Lung (tissue), 12 donors: ENCODE results near the gene GLDN. TPM values are rescaled to one million over a fixed set of nuclear protein-coding genes. Genes with fewer than 3 reads are reported as not detected.

Experiments
- ATAC-seq: fragments of 200-7000 bp; cut with Tn5 transposase; one replicate; pipeline ENCODE4 v1.9.1; 2020; ENCODE audit warnings: moderate number of reproducible peaks; ENCODE audit not compliant: insufficient read depth, low FRiP score
- DNase-seq, 3 donors: peaks; one replicate each; pipeline ENCODE4 v3.0.0-alpha.2; 2013 to 2017
- H3K27ac ChIP-seq, 2 donors: one replicate each; pipeline ENCODE4 v1.5.1; 2013; ENCODE audit warnings: mild to moderate bottlenecking in 2 of 2, moderate library complexity in 2 of 2, control low read depth in 1 of 2, inconsistent platforms in 1 of 2, low read depth in 1 of 2, low read length in 1 of 2
- H3K27me3 ChIP-seq, 3 donors: one replicate each; pipeline ENCODE4 v1.5.1; 2013; ENCODE audit warnings: low read length in 2 of 3; ENCODE audit not compliant: control insufficient read depth in 3 of 3, insufficient read depth in 3 of 3
- H3K36me3 ChIP-seq, 4 donors: one replicate each; pipeline ENCODE4 v1.5.1; 2013; ENCODE audit warnings: low read length in 4 of 4, mild to moderate bottlenecking in 1 of 4, moderate library complexity in 1 of 4; ENCODE audit not compliant: control insufficient read depth in 4 of 4, insufficient read depth in 4 of 4
- H3K4me1 ChIP-seq, 5 donors: one replicate each; pipeline ENCODE4 v1.5.1; 2013; ENCODE audit warnings: low read length in 5 of 5, mild to moderate bottlenecking in 2 of 5, moderate library complexity in 1 of 5; ENCODE audit not compliant: control insufficient read depth in 5 of 5, insufficient read depth in 5 of 5
- H3K4me3 ChIP-seq: one replicate; pipeline ENCODE4 v1.5.1; 2013; ENCODE audit warnings: mild to moderate bottlenecking, control low read depth, moderate library complexity
- H3K9ac ChIP-seq, 2 donors: one replicate each; pipeline ENCODE4 v1.5.1; 2013; ENCODE audit warnings: low read length in 2 of 2, control low read depth in 1 of 2; ENCODE audit not compliant: insufficient read depth in 1 of 2
- H3K9me3 ChIP-seq, 4 donors: one replicate each; pipeline ENCODE4 v1.5.1; 2013; ENCODE audit warnings: low read length in 3 of 4, mild to moderate bottlenecking in 1 of 4, moderate library complexity in 1 of 4; ENCODE audit not compliant: control insufficient read depth in 4 of 4, insufficient read depth in 3 of 4
- WGBS, 2 donors: extraction: QIAGEN DNeasy Blood & Tissue Kit; methylation state at CpG; one replicate each; pipeline ENCODE4 v1.1.7; 2013; 5-methylcytosine and 5-hydroxymethylcytosine counted together
- polyA plus RNA-seq, 2 donors: library from polyadenylated mRNA; stranded (reverse); fragments of 200-250 nt; gene quantifications; one replicate each; pipeline ENCODE4 v1.2.1, GENCODE V29; 2013
- total RNA-seq, 2 donors: library from RNA; depleted of rRNA in 1 of 2; stranded (reverse); fragments of >200 nt in 1 of 2; gene quantifications; one replicate each; pipeline ENCODE4 v1.2.1, GENCODE V29; 2014 to 2021
- TF ChIP-seq, protein P1 (sequence below): IDR thresholded peaks from 2 replicates; pipeline ENCODE4 v1.5.1; 2012; ENCODE audit warnings: mild to moderate bottlenecking; ENCODE audit errors: control extremely low read depth, extremely low read depth
- donor health status: control.
- donor health status: control.
- donor health status: Bipolar disorder and iron deficiency.
- donor health status: healthy.
- donor health status: DM: yes; HTN: yes; CAD: no.

GLDN gene
- total and polyA plus RNA-seq, 4 donors: 0.82 to 75.8 (median 8.4) TPM

DNA sequence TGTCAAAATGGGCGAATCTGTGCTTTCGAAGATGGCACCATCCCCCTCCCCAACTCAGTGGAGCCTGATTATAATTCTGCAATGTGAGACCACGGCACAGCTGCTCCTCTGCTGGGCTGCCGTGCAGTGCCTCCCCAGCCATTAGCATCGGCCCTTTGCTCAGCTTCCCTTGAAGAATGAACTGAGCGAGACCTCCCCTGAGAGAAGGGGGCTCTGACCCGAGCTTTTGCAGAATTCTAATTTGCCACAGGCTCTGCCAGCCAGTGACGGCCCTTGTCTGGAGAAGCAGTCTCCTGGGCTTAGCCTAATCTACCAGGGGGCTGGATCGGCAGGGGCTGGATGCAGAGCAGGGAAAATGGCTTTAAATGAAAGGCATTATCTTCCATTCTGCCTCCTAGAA is 57.2 kb downstream of the GLDN start:
- no peak overlapping the region for H3K9ac ChIP-seq
- WGBS, 2 donors: 75 to 79% methylated on average over 9 of the region's 9 CpGs
- no peak overlapping the region for H3K4me3 ChIP-seq
- H3K9me3 ChIP-seq: no peaks in the 10 kb centered on the region
- no peaks in the 10 kb centered on the region for H3K4me1 ChIP-seq
- TF ChIP-seq, protein P1, sequence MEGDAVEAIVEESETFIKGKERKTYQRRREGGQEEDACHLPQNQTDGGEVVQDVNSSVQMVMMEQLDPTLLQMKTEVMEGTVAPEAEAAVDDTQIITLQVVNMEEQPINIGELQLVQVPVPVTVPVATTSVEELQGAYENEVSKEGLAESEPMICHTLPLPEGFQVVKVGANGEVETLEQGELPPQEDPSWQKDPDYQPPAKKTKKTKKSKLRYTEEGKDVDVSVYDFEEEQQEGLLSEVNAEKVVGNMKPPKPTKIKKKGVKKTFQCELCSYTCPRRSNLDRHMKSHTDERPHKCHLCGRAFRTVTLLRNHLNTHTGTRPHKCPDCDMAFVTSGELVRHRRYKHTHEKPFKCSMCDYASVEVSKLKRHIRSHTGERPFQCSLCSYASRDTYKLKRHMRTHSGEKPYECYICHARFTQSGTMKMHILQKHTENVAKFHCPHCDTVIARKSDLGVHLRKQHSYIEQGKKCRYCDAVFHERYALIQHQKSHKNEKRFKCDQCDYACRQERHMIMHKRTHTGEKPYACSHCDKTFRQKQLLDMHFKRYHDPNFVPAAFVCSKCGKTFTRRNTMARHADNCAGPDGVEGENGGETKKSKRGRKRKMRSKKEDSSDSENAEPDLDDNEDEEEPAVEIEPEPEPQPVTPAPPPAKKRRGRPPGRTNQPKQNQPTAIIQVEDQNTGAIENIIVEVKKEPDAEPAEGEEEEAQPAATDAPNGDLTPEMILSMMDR: no peak
- no peak overlapping the region for H3K27ac ChIP-seq
- DNase-seq: no peak
- H3K27me3 ChIP-seq: no peaks in the 10 kb centered on the region
- H3K36me3 ChIP-seq: no peaks in the 10 kb centered on the region
- ATAC-seq: no peak

- Histone ChIP-seq H3K27me3 (peaks cover 0 to 2% (median 0%) of the 10 kb centered on the region in 3 donors), H3K9ac (no peak overlapping the region), H3K4me3 (no peak overlapping the region), H3K9me3 (no peaks in the 10 kb centered on the region), H3K36me3 (no peaks in the 10 kb centered on the region), H3K4me1 (no peaks in the 10 kb centered on the region), H3K27ac (no peak overlapping the region)
- ATAC-seq (peak; percentile 36), DNase-seq (no peak)
- WGBS, 2 donors: 71% methylated on average over 7 of the region's 7 CpGs
- TF ChIP-seq, protein P1: no peak
These were observed 59.8 kb downstream of the GLDN start for GRCh38 chr15:51401051-51401780.

DNA sequence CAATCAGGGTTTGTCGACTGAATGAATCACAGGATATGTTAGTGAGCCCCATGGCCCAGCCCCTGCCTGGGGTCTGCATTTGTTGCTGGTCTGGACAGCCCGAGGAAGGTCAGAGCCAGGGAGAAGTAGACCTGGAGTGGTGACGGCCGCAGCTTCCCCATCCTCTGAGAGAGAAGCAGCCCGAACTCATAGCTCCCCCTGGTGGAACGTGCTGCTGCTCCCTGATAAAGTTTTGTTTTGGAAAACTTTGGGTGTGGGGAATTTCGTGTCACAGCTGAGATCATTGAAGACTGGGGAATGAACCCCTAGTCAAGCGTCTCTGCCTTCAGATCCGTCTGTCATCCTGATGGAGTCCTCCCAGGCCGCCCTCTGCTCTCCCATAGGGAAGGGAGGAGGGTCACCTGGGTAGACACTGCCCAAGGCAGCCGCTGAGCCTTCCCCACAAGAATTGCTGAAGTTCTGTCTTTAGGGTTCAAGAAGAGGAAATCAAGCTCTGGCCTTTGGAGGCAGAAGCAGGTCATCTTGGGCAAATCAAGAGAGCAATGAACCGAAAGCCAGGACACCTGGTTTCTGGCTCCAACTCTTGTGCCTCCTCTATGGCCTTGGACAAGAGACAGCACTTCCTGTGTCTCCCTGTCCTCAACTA is 60.5 kb downstream of the GLDN start:
- Histone ChIP-seq H3K27me3 (peaks cover 0 to 2% (median 0%) of the 10 kb centered on the region in 3 donors), H3K4me1 (no peaks in the 10 kb centered on the region), H3K27ac (no peak overlapping the region), H3K9me3 (no peaks in the 10 kb centered on the region), H3K36me3 (no peaks in the 10 kb centered on the region), H3K9ac (no peak overlapping the region), H3K4me3 (no peak overlapping the region)
- TF ChIP-seq, protein P1: peak; percentile 20
- DNase-seq (peak in 2 of 3 donors; percentile 22 to 26), ATAC-seq (peak; percentile 64)
- 32 to 47% methylated on average over 12 of the region's 12 CpGs for WGBS, 2 donors
